Measurements from ENCODE around the gene OXT. TPM values are rescaled to one million over a fixed set of nuclear protein-coding genes. Genes with fewer than 3 reads are reported as not detected.

Gene OXT
- total RNA-seq, 1 donor from 2014 or later = not detected

DNA sequence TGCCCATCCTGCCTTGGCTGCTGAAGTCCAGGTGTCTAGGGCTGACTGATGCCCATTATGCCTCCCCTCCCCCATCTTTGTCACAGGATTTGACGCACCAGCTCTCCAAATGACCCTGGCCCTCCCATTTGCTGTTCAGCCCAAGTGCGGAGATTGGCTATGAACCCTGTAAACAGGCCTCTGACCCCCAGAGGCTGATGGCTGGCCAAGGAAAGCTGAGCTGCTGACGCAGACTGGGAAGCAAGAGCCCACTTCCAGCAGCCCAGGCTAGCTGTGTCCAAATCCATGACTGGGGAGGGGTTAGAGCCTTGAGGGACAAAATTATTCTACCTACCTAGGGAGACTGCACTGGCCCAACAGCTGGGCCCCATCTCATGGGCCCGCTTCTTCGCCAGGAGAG is 28.8 kb upstream of the OXT start:
- H3K4me1 Mint-ChIP-seq = peaks cover 22% of the 10 kb centered on the region
- TF ChIP-seq CTCF (IDR thresholded peaks at IDR 0.05; ENCODE audit: unreplicated experiment) = no peak
- DNase-seq (ENCODE audit: low spot score in 2 of 2, unreplicated experiment in 2 of 2) = no peak
- no peaks in the 10 kb centered on the region for H3K27me3 Mint-ChIP-seq (ENCODE audit: low read depth)
- H3K27ac Mint-ChIP-seq = peak overlapping the region; percentile 90
- H3K4me3 Mint-ChIP-seq = no peak overlapping the region
- H3K9me3 Mint-ChIP-seq = no peaks in the 10 kb centered on the region
- H3K36me3 Mint-ChIP-seq = peaks cover 14% of the 10 kb centered on the region

DNA sequence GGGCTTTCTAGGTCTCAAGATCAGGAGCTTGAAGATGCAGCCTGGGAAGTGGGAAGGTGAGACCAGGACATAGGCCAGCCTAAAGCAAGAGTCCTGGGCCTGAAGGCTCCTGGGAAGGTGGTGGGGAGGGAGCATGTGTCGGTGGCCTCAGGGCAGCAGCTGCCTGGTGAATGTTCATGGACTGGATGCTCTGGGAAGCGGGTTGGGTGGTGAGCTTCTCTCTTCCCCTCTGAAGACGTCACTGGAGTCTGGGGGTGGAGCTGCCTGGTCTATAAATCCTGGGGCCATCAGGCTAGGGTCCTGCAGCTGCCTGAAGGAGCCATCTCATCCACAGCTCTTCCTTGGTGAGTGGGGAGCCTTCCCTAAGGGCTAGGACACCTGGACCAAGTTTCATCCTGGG is 28.1 kb upstream of the OXT start, which contains the start of gene GNRH2:
TSS of gene GNRH2 (plus strand) at position 301 of the 400 bp plus-strand sequence. CDS start 793 bp downstream, outside the sequence.
- Mint-ChIP-seq H3K4me3 (peak within 1 kb of the TSS; percentile 31), H3K27me3 (ENCODE audit: low read depth) (no peaks in the 10 kb centered on the region), H3K4me1 (peaks cover 22% of the 10 kb centered on the region), H3K36me3 (peaks cover 16% of the 10 kb centered on the region), H3K27ac (peak within 1 kb of the TSS; percentile 90), H3K9me3 (no peaks in the 10 kb centered on the region)
- DNase-seq (ENCODE audit: low spot score in 2 of 2, unreplicated experiment in 2 of 2) = no peak
- no peak for TF ChIP-seq CTCF (IDR thresholded peaks at IDR 0.05; ENCODE audit: unreplicated experiment)

DNA sequence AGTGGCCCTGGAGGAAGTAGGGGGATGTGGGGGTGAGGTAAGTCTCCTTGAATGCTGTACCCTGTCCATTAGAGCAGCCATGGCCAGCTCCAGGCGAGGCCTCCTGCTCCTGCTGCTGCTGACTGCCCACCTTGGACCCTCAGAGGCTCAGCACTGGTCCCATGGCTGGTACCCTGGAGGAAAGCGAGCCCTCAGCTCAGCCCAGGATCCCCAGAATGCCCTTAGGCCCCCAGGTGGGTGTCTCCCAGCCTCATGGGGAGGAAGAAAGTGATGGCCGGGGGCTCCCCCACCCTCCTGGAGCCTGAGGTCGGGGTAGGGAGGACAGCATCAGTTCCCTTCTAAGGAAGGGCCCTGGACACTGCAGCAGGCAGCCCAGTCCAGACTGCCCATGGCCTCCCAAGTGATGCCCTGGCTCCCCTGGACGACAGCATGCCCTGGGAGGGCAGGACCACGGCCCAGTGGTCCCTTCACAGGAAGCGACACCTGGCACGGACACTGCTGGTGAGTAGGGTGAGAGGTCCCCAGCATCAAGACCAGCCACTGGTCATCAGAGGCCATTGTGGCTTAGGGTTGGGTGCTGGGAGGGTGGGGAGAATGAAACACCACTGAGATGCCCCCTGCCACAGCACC is 27.0 kb upstream of the OXT start:
- TF ChIP-seq CTCF (IDR thresholded peaks at IDR 0.05; ENCODE audit: unreplicated experiment) = no peak
- H3K4me3 Mint-ChIP-seq = peak overlapping the region; percentile 89
- H3K4me1 Mint-ChIP-seq = peaks cover 22% of the 10 kb centered on the region
- no peaks in the 10 kb centered on the region for H3K27me3 Mint-ChIP-seq (ENCODE audit: low read depth)
- DNase-seq (ENCODE audit: low spot score in 2 of 2, unreplicated experiment in 2 of 2) = no peak
- H3K36me3 Mint-ChIP-seq = peaks cover 14% of the 10 kb centered on the region
- H3K9me3 Mint-ChIP-seq = no peaks in the 10 kb centered on the region
- no peak overlapping the region for H3K27ac Mint-ChIP-seq

GRCh38 chr20:3045042-3045815 is 26.2 kb upstream of the OXT start:
- H3K27me3 Mint-ChIP-seq (ENCODE audit: low read depth) = no peaks in the 10 kb centered on the region
- no peak for DNase-seq (ENCODE audit: low spot score in 2 of 2, unreplicated experiment in 2 of 2)
- H3K9me3 Mint-ChIP-seq = no peaks in the 10 kb centered on the region
- H3K4me3 Mint-ChIP-seq = peak overlapping the region; percentile 89
- no peak for TF ChIP-seq CTCF (IDR thresholded peaks at IDR 0.05; ENCODE audit: unreplicated experiment)
- peaks cover 22% of the 10 kb centered on the region for H3K4me1 Mint-ChIP-seq
- peaks cover 18% of the 10 kb centered on the region for H3K36me3 Mint-ChIP-seq
- H3K27ac Mint-ChIP-seq = peak overlapping the region; percentile 55

DNA sequence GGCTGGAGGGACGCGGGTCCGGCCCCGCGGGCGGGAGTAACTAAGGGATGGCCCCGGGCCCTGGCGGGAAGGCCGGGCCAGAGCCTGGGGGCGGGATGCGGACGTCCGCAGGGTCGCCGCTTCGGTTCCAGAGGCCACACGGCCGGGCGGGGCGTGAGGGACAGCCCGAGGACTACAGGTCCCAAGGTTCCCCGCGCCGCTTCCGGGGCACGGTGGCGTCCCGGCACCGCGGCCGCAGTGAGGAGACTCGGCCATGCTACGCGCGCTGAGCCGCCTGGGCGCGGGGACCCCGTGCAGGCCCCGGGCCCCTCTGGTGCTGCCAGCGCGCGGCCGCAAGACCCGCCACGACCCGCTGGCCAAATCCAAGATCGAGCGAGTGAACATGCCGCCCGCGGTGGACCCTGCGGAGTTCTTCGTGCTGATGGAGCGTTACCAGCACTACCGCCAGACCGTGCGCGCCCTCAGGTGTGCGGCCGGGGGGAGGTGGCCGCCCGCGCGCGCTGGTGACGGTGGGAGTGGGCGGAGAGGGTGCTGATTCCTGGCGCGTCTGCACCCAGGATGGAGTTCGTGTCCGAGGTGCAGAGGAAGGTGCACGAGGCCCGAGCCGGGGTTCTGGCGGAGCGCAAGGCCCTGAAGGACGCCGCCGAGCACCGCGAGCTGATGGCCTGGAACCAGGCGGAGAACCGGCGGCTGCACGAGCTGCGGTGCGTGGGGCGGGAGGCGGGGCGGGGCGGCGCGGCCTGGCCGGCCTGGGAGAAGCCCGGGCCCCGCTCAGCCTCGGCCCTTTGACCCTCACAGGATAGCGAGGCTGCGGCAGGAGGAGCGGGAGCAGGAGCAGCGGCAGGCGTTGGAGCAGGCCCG is 25.4 kb upstream of the OXT start, which contains the start of gene MRPS26:
TSS of gene MRPS26 (plus strand) at position 237 of the 861 bp plus-strand sequence. CDS start at position 254, 17 bp downstream.
- H3K27ac Mint-ChIP-seq = peak within 1 kb of the TSS; percentile 70
- peaks cover 16% of the 10 kb centered on the region for H3K36me3 Mint-ChIP-seq
- no peak for TF ChIP-seq CTCF (IDR thresholded peaks at IDR 0.05; ENCODE audit: unreplicated experiment)
- H3K27me3 Mint-ChIP-seq (ENCODE audit: low read depth) = no peaks in the 10 kb centered on the region
- peak within 1 kb of the TSS; percentile 89 for H3K4me3 Mint-ChIP-seq
- no peaks in the 10 kb centered on the region for H3K9me3 Mint-ChIP-seq
- DNase-seq (ENCODE audit: low spot score in 2 of 2, unreplicated experiment in 2 of 2) = peak; percentile 62 to 78
- peaks cover 22% of the 10 kb centered on the region for H3K4me1 Mint-ChIP-seq
